Neuronal stem cell (in vitro differentiated cells): ENCODE data around the gene TRAK1.
A peak's percentile ranks its signal among the peaks of the same experiment; 100 is the strongest.

ENCODE experiments used
- DNase-seq: peaks from one replicate; pipeline ENCODE4 v3.0.0-alpha.2; 2013; ENCODE audit warnings: low spot score
- H2AFZ ChIP-seq: one replicate; pipeline ENCODE4 v1.6.1; 2013; ENCODE audit warnings: mild to moderate bottlenecking, low read length, inconsistent platforms
- H2AK5ac ChIP-seq: 2 replicates; pipeline ENCODE4 v1.6.1; 2013; ENCODE audit warnings: low read depth, mild to moderate bottlenecking, inconsistent platforms, low read length, moderate library complexity, mixed read lengths
- H2BK120ac ChIP-seq: 2 replicates; pipeline ENCODE4 v1.6.1; 2013; ENCODE audit warnings: low read depth, mild to moderate bottlenecking, inconsistent platforms, low read length, moderate library complexity, mixed read lengths
- H2BK12ac ChIP-seq: one replicate; pipeline ENCODE4 v1.6.1; 2013; ENCODE audit warnings: low read length, inconsistent platforms
- H2BK15ac ChIP-seq: 2 replicates; pipeline ENCODE4 v1.6.1; 2013; ENCODE audit warnings: mild to moderate bottlenecking, low read length, inconsistent platforms, mixed read lengths
- H2BK5ac ChIP-seq: one replicate; pipeline ENCODE4 v1.6.1; 2013; ENCODE audit warnings: inconsistent platforms, mild to moderate bottlenecking, low read length, moderate library complexity
- H3K14ac ChIP-seq: one replicate; pipeline ENCODE4 v1.6.1; 2013; ENCODE audit warnings: low read length, inconsistent platforms
- H3K18ac ChIP-seq: 2 replicates; pipeline ENCODE4 v1.6.1; 2013; ENCODE audit warnings: low read length, inconsistent platforms
- H3K23ac ChIP-seq: 2 replicates; pipeline ENCODE4 v1.6.1; 2013; ENCODE audit warnings: low read depth, mild to moderate bottlenecking, mixed read lengths, low read length, inconsistent platforms; ENCODE audit not compliant: poor library complexity
- H3K27ac ChIP-seq: replicated peaks from 3 replicates; pipeline ENCODE4 v1.5.1; 2013; ENCODE audit warnings: low read length, inconsistent platforms
- H3K27me3 ChIP-seq, 3 experiments: 2 replicates each; pipeline ENCODE4 v1.6.1; 2013; ENCODE audit warnings: low read length in 3 of 3, mild to moderate bottlenecking in 2 of 3, inconsistent platforms in 1 of 3, low read depth in 1 of 3, mixed read lengths in 1 of 3, moderate library complexity in 1 of 3; ENCODE audit not compliant: control insufficient read depth in 3 of 3, insufficient read depth in 3 of 3
- H3K36me3 ChIP-seq, 2 donors: replicated peaks in 1 of 2; 2 replicates each; pipeline ENCODE4 v1.6.1; 2013; ENCODE audit warnings: low read length in 2 of 2; ENCODE audit not compliant: control insufficient read depth in 2 of 2, insufficient read depth in 2 of 2
- H3K4ac ChIP-seq: 2 replicates; pipeline ENCODE4 v1.6.1; 2013; ENCODE audit warnings: inconsistent platforms, mild to moderate bottlenecking, low read length, moderate library complexity
- H3K4me1 ChIP-seq, 2 donors: 1 replicate in 1 of 2; 2 replicates in 1 of 2; pipeline ENCODE4 v1.6.1; 2013; ENCODE audit warnings: low read length in 2 of 2, low read depth in 1 of 2; ENCODE audit not compliant: control insufficient read depth in 2 of 2, insufficient read depth in 1 of 2
- H3K4me2 ChIP-seq: one replicate; pipeline ENCODE4 v1.6.1; 2013; ENCODE audit warnings: mild to moderate bottlenecking, low read length, inconsistent platforms; ENCODE audit not compliant: insufficient read depth, poor library complexity, severe bottlenecking
- H3K4me3 ChIP-seq, 2 donors: 2 replicates each; pipeline ENCODE4 v1.5.1; 2013; ENCODE audit warnings: low read length in 2 of 2, mild to moderate bottlenecking in 2 of 2, inconsistent platforms in 1 of 2, moderate library complexity in 1 of 2
- H3K79me1 ChIP-seq: one replicate; pipeline ENCODE4 v1.6.1; 2013; ENCODE audit warnings: low read depth, mild to moderate bottlenecking, inconsistent platforms, low read length, moderate library complexity
- H3K9ac ChIP-seq: one replicate; pipeline ENCODE4 v1.6.1; 2013; ENCODE audit warnings: mild to moderate bottlenecking, low read depth, low read length, inconsistent platforms; ENCODE audit not compliant: poor library complexity
- H3K9me3 ChIP-seq, 2 donors: replicated peaks in 1 of 2; 2 replicates each; pipeline versions ENCODE3 to v1.6.1; 2013; ENCODE audit warnings: low read length in 2 of 2, mild to moderate bottlenecking in 2 of 2, inconsistent platforms in 1 of 2, low read depth in 1 of 2, mixed read lengths in 1 of 2, moderate library complexity in 1 of 2; ENCODE audit not compliant: control insufficient read depth in 2 of 2, insufficient read depth in 1 of 2
- H4K8ac ChIP-seq: one replicate; pipeline ENCODE4 v1.6.1; 2013; ENCODE audit warnings: low read depth, mild to moderate bottlenecking, inconsistent platforms, low read length, moderate library complexity
- H4K91ac ChIP-seq: one replicate; pipeline ENCODE4 v1.6.1; 2013; ENCODE audit warnings: low read length, low read depth, mild to moderate bottlenecking, inconsistent platforms; ENCODE audit not compliant: poor library complexity
- WGBS, 2 donors: extraction: QIAGEN DNeasy Blood & Tissue Kit; methylation state at CpG; one replicate each; pipeline ENCODE4 v1.1.7; 2013; ENCODE audit warnings: missing lambda C conversion rate in 2 of 2, mixed read lengths in 1 of 2; ENCODE audit not compliant: insufficient read length in 2 of 2, insufficient replicate concordance in 1 of 2; ENCODE audit errors: extremely low coverage in 2 of 2; 5-methylcytosine and 5-hydroxymethylcytosine counted together

TRAK1 gene

DNA sequence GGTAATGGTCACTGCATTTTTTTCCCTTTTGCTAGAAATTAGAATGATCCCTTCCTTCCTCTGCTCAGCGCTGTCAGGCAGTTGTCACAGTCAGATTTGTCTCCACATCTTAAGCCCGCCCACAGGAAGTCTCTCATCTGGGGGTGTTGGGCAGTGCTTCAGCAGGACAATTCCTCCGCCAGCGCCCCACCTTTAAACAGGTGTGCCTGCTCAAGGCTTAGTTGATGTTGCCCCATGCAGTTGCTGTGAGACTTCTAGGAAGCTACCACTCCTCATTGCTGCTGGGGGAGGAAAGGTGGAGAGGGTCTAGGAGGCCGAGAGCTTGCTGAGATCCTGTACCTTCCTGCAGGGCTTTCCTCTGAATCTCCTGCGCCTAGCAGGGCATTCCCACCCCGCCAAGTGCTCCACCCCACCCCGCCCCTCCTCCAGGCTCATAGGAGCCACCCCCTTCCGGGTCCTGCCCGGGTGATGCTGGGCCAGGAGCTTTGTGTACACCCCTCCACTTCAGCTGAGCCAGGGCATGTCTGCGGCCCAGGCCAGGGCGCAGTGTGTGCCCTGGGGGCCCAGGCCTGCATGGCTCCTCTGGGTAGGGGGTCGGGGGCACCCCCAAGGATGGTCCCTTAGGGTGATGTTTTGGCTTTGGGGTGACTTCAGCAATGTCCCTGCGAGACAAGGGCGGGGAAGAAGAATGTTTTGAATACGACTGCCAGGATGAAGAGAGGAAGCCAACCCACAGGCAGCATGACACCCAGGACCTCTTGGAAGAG, 68.7 kb downstream of the TRAK1 start:
- Histone ChIP-seq H3K23ac (peak overlapping the region; percentile 58), H2BK5ac (peak overlapping the region; percentile 58), H3K9me3 (no peaks in the 10 kb centered on the region), H3K4me1 (peaks cover 7 to 9% of the 10 kb centered on the region in 2 donors), H2BK15ac (no peak overlapping the region), H3K4me3 (peak overlapping the region in 1 of 2 donors; percentile 69), H3K9ac (peak overlapping the region; percentile 78), H4K8ac (no peak overlapping the region), H3K36me3 (peaks cover 0 to 1% of the 10 kb centered on the region in 2 donors), H3K4me2 (peak overlapping the region; percentile 78), H3K27me3 (no peaks in the 10 kb centered on the region), H3K4ac (no peak overlapping the region), H4K91ac (no peak overlapping the region), H3K14ac (peak overlapping the region; percentile 86), H3K27ac (peak overlapping the region; percentile 60), H3K18ac (peak overlapping the region; percentile 71), H3K79me1 (no peaks in the 10 kb centered on the region), H2AFZ (no peak overlapping the region), H2AK5ac (no peak overlapping the region), H2BK120ac (peak overlapping the region; percentile 16), H2BK12ac (peak overlapping the region; percentile 53)
- WGBS, 2 donors = no CpG with 5 or more reads among the region's 16 CpGs
- DNase-seq = peak; percentile 51

DNA sequence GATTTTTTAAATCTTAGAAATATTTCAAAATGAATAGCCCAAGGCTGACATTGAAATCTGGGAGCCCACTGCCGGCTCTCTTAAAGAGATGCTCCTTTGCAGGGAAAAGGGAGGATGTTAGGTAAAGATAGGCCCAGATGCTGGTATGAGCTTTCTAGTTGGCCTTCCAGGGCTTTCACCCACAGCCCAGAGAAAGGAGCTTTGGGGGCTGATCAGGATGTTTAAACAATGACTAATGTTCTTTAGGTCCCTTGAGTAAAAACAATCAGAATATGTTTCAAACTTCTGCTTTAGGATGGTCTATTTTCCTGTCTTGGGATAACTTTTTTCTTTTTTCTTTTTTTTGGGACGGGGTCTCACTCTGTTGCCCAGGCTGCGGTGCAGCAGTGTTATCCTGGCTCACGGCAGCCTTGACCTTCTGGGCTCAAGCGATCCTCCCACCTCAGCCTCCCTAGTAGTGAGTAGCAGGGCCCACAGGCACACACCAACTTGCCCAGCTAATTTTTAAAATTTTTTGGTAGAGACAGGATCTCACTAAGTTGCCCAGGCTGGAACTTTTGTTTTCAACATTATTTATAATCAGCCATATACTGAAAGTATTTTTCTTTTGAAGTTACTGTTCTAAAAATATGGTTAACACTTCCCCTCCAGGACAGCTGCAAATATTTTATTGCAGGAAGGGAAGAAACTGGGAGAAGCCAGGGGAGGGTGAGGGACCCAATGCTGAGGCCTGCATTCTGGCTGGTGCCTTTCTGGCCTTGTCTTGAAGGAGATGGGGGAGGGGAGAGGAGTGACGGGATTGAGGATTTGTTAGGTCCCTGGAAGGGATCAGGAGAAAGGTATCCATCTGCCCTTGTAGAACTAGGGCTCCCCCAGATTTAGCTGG, 70.1 kb downstream of the TRAK1 start:
- no peaks in the 10 kb centered on the region for H3K9me3 ChIP-seq
- H2BK5ac ChIP-seq = no peak overlapping the region
- H3K27ac ChIP-seq = no peak overlapping the region
- H3K27me3 ChIP-seq = no peaks in the 10 kb centered on the region
- no peak overlapping the region for H3K18ac ChIP-seq
- H3K23ac ChIP-seq = no peak overlapping the region
- H4K8ac ChIP-seq = no peak overlapping the region
- no peak overlapping the region for H4K91ac ChIP-seq
- no CpG with 5 or more reads among the region's 6 CpGs for WGBS, 2 donors
- H3K36me3 ChIP-seq = peaks cover 0 to 1% of the 10 kb centered on the region in 2 donors
- H2BK15ac ChIP-seq = no peak overlapping the region
- H2AFZ ChIP-seq = no peak overlapping the region
- H3K4me3 ChIP-seq = no peak overlapping the region
- no peak overlapping the region for H2BK120ac ChIP-seq
- no peak overlapping the region for H2BK12ac ChIP-seq
- H2AK5ac ChIP-seq = no peak overlapping the region
- no peak for DNase-seq
- H3K4me1 ChIP-seq = peaks cover 7 to 12% of the 10 kb centered on the region in 2 donors
- H3K9ac ChIP-seq = no peak overlapping the region
- H3K4me2 ChIP-seq = no peak overlapping the region
- no peak overlapping the region for H3K4ac ChIP-seq
- no peaks in the 10 kb centered on the region for H3K79me1 ChIP-seq
- H3K14ac ChIP-seq = no peak overlapping the region

DNA sequence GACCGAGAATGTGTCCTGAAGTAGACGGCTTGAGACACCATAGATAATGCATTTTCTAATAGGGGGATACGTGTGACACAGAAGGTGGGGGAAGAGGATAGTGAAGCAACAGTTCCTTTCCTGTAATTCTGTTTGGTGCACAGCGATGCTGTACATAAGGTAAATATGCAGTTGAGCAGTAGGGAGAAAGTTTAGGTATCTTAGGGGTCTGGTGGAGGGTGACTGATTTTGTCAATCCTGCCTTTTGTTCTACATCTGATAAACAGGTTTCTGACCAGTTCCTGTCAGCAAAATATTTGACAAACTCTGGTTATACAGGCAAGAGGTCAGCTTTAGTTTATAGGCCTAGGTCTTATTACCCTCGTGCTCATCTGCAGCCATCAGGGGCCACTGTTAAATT, 71.3 kb downstream of the TRAK1 start:
- H3K4me3 ChIP-seq = no peak overlapping the region
- H2BK5ac ChIP-seq = no peak overlapping the region
- H3K27me3 ChIP-seq = no peaks in the 10 kb centered on the region
- no peak overlapping the region for H3K4ac ChIP-seq
- H3K79me1 ChIP-seq = peaks cover 3% of the 10 kb centered on the region
- peaks cover 7 to 12% of the 10 kb centered on the region in 2 donors for H3K4me1 ChIP-seq
- H2BK15ac ChIP-seq = no peak overlapping the region
- H2AK5ac ChIP-seq = no peak overlapping the region
- no peak overlapping the region for H3K18ac ChIP-seq
- no peak overlapping the region for H4K8ac ChIP-seq
- no peak overlapping the region for H3K27ac ChIP-seq
- H3K36me3 ChIP-seq = peaks cover 0 to 1% of the 10 kb centered on the region in 2 donors
- no peak overlapping the region for H4K91ac ChIP-seq
- no peak overlapping the region for H2AFZ ChIP-seq
- H2BK12ac ChIP-seq = no peak overlapping the region
- H3K23ac ChIP-seq = no peak overlapping the region
- H2BK120ac ChIP-seq = no peak overlapping the region
- no peak overlapping the region for H3K4me2 ChIP-seq
- H3K14ac ChIP-seq = no peak overlapping the region
- no peak overlapping the region for H3K9ac ChIP-seq
- no peaks in the 10 kb centered on the region for H3K9me3 ChIP-seq
- no CpG with 5 or more reads among the region's 5 CpGs for WGBS, 2 donors
- no peak for DNase-seq
